Measurements from ENCODE around the gene METRNL. TPM values are rescaled to one million over a fixed set of nuclear protein-coding genes. Genes with fewer than 3 reads are reported as not detected.

METRNL gene
- total and polyA plus RNA-seq, 4 donors, result 0.67 to 9.0 (median 8.6) TPM

DNA sequence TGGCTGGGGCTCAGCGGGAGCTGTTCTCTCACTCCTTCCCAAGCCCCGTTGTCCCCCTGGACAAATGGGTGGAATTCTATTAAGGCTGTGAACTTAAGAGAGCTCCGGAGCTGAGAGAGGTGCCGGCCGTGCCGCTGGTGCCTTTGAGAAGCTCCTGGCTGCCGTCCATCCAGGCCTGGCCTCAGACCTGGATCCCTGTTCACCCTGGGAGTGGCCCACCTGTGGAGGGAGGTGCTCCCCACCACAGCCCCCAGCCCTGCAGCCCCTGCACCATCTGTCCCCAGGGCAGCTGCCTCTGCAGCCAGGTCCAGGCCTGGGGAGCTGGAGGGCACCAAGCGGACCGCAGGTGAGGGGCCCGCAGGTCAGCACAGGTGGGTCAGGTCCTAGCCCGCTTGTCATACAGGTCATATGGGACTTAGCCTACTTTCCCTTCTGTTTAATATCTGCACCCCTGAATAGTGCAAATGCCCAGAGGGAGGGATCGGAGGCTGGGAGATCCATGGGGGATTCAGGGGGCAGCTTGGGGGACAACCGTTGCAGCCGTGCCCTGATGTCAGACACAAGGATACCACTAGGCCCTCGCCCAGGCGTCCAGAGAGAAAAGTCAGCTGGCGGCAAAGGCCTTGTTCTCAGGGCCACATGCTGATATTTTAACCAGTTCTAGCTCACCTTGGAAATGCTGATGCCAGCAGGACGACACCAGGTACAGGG is 15.2 kb upstream of the METRNL start:
- DNase-seq (ENCODE audit: low spot score), result no peak
- H3K9me3 ChIP-seq (ENCODE audit: control insufficient read depth in 4 of 4, low read length in 3 of 4), result no peaks in the 10 kb centered on the region
- WGBS, result 92% methylated on average over 18 of the region's 18 CpGs
- no peak for TF ChIP-seq FOXA2 (IDR thresholded peaks at IDR 0.05)
- TF ChIP-seq HNF4G (IDR thresholded peaks at IDR 0.05), result no peak
- TF ChIP-seq, protein P1, sequence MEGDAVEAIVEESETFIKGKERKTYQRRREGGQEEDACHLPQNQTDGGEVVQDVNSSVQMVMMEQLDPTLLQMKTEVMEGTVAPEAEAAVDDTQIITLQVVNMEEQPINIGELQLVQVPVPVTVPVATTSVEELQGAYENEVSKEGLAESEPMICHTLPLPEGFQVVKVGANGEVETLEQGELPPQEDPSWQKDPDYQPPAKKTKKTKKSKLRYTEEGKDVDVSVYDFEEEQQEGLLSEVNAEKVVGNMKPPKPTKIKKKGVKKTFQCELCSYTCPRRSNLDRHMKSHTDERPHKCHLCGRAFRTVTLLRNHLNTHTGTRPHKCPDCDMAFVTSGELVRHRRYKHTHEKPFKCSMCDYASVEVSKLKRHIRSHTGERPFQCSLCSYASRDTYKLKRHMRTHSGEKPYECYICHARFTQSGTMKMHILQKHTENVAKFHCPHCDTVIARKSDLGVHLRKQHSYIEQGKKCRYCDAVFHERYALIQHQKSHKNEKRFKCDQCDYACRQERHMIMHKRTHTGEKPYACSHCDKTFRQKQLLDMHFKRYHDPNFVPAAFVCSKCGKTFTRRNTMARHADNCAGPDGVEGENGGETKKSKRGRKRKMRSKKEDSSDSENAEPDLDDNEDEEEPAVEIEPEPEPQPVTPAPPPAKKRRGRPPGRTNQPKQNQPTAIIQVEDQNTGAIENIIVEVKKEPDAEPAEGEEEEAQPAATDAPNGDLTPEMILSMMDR (IDR thresholded peaks at IDR 0.05; ENCODE audit: low read depth, low read length, missing input control), result no peak
- TF ChIP-seq GABPA (IDR thresholded peaks at IDR 0.05 in 1 of 2, conservative IDR thresholded peaks at IDR 0.05 in 1 of 2), result no peak
- no peak for TF ChIP-seq YY1 (IDR thresholded peaks at IDR 0.05)
- TF ChIP-seq RAD21 (IDR thresholded peaks at IDR 0.05), result no peak
- TF ChIP-seq, protein P2, sequence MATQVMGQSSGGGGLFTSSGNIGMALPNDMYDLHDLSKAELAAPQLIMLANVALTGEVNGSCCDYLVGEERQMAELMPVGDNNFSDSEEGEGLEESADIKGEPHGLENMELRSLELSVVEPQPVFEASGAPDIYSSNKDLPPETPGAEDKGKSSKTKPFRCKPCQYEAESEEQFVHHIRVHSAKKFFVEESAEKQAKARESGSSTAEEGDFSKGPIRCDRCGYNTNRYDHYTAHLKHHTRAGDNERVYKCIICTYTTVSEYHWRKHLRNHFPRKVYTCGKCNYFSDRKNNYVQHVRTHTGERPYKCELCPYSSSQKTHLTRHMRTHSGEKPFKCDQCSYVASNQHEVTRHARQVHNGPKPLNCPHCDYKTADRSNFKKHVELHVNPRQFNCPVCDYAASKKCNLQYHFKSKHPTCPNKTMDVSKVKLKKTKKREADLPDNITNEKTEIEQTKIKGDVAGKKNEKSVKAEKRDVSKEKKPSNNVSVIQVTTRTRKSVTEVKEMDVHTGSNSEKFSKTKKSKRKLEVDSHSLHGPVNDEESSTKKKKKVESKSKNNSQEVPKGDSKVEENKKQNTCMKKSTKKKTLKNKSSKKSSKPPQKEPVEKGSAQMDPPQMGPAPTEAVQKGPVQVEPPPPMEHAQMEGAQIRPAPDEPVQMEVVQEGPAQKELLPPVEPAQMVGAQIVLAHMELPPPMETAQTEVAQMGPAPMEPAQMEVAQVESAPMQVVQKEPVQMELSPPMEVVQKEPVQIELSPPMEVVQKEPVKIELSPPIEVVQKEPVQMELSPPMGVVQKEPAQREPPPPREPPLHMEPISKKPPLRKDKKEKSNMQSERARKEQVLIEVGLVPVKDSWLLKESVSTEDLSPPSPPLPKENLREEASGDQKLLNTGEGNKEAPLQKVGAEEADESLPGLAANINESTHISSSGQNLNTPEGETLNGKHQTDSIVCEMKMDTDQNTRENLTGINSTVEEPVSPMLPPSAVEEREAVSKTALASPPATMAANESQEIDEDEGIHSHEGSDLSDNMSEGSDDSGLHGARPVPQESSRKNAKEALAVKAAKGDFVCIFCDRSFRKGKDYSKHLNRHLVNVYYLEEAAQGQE (IDR thresholded peaks at IDR 0.05), result no peak
- TF ChIP-seq FOXA1 (IDR thresholded peaks at IDR 0.05), result no peak
- TF ChIP-seq ZBTB33 (IDR thresholded peaks at IDR 0.05), result no peak
- TF ChIP-seq ATF3 (IDR thresholded peaks at IDR 0.05), result no peak
- no peak for TF ChIP-seq TAF1 (conservative IDR thresholded peaks at IDR 0.05)
- TF ChIP-seq EGR1 (IDR thresholded peaks at IDR 0.05; ENCODE audit: low read depth in 2 of 2), result no peak
- H3K4me3 ChIP-seq (ENCODE audit: low read depth in 1 of 3, low read length in 3 of 3), result no peak overlapping the region
- no peaks in the 10 kb centered on the region for H3K27me3 ChIP-seq (ENCODE audit: control insufficient read depth in 4 of 4, insufficient read depth in 4 of 4, low read length in 3 of 4)
- H3K36me3 ChIP-seq (ENCODE audit: control insufficient read depth in 4 of 4, insufficient read depth in 3 of 4, low read depth in 1 of 4, low read length in 3 of 4), result no peaks in the 10 kb centered on the region
- no peak overlapping the region for H3K27ac ChIP-seq (ENCODE audit: low read depth in 1 of 2, low read length in 2 of 2)
- H3K4me1 ChIP-seq (ENCODE audit: control insufficient read depth in 4 of 4, insufficient read depth in 4 of 4, low read length in 3 of 4), result peaks cover 0 to 2% (median 0%) of the 10 kb centered on the region in 4 donors
- H3K9ac ChIP-seq (ENCODE audit: low read depth in 1 of 2, low read length in 2 of 2), result no peak overlapping the region
